ENCODE results near the gene UGT1A1.

UGT1A1 gene

GRCh38 chr2:233818639-233819621 is 58.9 kb downstream of the UGT1A1 start:
- no peak for DNase-seq

DNA sequence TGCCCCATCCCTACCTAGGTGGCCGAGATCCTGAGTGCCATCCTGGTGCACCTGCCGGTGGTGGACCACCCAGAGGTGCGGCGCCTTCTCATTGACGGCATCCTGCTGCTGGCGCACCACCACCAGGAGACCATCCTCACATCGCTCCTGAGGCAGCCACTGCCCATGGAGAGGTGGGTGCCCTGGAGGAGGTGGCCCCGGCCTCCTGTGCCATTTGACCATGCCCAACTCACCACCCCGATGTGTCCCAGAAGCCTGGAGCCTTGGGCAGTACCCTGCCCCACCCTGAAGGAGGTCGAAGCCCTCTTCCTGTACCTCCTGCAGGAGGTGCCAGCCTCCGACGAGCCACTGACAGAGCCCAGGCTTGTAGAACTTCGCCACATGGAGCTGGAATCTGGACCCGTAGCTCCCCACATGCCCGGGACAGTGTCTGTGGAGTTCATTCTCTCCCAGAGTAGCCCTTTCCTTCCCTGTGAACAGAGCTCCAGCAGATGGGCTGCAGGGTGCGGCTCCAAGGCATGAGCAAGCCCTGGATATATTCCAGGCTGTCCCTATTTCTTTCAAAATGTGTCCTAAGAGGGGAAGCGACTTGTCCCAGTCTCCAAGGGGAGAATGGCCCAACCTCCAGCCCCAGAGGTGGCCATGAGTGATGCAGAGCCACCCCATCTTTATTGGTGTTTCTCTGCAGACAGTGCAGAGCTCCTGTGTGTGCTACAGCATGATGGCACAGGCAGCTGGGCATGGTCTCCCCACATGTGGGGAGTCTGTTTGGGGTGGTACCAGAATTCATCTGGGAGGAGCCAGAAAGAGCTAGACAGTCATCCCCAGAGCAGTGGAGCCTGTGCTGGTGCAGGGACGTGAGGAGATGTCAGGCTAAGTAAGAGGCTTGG is 60.1 kb downstream of the UGT1A1 start:
- DNase-seq = no peak

DNA sequence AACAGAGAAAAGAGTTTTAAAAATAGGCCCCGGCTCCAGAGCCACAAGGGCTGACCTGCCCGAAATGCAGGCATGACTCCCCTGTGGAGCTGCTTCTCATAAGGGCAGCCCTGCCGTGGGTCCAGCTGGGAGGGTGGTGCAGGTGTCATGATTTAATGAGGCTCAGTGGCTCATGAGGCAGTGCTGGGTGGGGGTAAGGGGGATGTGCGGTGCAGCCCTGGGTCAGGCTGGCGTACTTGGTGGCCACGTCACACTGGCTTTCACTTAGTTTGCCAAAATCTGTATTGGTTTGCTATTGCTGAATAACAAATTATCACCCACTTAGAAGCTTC is 60.7 kb downstream of the UGT1A1 start:
- no peak for DNase-seq

- no peak for DNase-seq
Measured at GRCh38 chr2:233821196-233821595, 61.1 kb downstream of the UGT1A1 start.

DNA sequence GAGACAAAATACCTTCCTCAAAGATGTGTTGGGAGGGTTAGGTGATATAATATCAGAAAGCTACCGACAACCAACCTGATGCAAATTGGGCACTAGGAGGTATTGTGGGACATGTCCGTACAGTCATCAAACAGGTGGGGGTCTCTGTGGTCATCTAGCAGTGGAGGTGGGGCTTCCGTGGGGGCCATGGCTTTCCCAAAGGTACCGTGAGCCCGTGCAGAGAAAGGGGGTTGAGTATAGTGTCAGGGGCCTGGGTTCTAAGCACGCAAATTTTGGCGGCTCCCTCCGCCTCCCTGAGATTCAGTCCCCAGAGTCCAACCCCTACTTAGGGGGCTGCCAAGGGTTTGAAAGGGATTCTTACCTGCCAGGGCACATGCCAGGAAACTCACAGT is 61.6 kb downstream of the UGT1A1 start:
- DNase-seq = no peak

DNA sequence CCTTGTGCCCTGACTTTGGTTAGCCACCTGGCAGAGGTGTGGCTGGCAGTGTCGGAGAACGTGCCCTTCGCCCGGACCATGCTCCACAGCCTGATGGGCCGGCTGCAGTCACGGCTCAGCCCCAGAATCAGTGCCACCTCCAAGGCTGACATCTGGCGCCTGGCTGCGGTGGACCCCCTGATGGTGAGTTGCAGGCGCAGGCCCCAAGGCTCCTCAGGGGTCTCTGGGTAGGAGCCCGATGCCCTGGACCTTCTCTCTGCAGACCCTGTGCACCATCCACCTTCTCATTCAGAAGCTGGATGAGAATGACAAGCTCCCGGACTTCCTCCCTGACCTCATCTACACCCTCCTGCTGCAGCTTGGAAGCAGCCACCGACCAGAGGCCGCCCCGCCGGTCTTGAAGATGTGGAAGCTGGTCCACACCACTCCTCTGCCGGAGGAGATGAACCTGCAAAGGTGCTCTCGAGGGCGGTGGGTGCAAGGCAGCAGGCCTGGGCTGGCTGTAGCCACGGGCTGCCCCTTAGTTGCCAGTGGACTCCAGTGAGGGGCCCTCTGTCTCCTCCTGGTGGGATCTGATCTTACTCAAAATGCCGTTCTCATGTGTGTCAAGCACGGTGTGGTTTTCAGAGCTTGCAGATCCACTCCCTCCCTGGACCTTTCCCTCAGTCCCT is 62.2 kb downstream of the UGT1A1 start:
- no peak for DNase-seq
